Fibroblast of lung (primary cell): ENCODE data around the gene RCN1. TPM values are rescaled to one million over a fixed set of nuclear protein-coding genes. Genes with fewer than 3 reads are reported as not detected.

Source experiments
- DNase-seq, 2 donors: peaks; one replicate each; pipeline versions ENCODE4 v3.0.0 to v3.0.0-alpha.2; 2010; ENCODE audit warnings: low read depth in 2 of 2
- H2AFZ ChIP-seq: 2 replicates; pipeline ENCODE4 v1.5.1; 2012; ENCODE audit warnings: low read length, control low read depth, inconsistent platforms
- H3K27ac ChIP-seq: 2 replicates; pipeline ENCODE4 v1.5.1; 2011; ENCODE audit warnings: low read length, control low read depth; ENCODE audit not compliant: insufficient read depth
- H3K27me3 ChIP-seq: 2 replicates; pipeline ENCODE4 v1.5.1; 2011; ENCODE audit warnings: mild to moderate bottlenecking, low read length; ENCODE audit not compliant: control insufficient read depth, insufficient read depth
- H3K36me3 ChIP-seq: 2 replicates; pipeline ENCODE4 v1.5.1; 2011; ENCODE audit warnings: low read length; ENCODE audit not compliant: control insufficient read depth, insufficient read depth
- H3K4me1 ChIP-seq: 2 replicates; pipeline ENCODE4 v1.5.1; 2011; ENCODE audit warnings: low read length; ENCODE audit not compliant: control insufficient read depth, insufficient read depth; ENCODE audit errors: extremely low read depth
- H3K4me2 ChIP-seq: 2 replicates; pipeline ENCODE4 v1.5.1; 2011; ENCODE audit warnings: low read length, control low read depth; ENCODE audit not compliant: insufficient read depth; ENCODE audit errors: extremely low read depth
- H3K4me3 ChIP-seq, 4 experiments: fragments of 200-600 bp in 1 of 4; sonication (generic) in 1 of 4; replicated peaks in 1 of 4; 2 replicates each; pipeline ENCODE4 v1.5.1; 2011 to 2016; ENCODE audit warnings: low read length in 4 of 4, low read depth in 3 of 4, mild to moderate bottlenecking in 3 of 4, control low read depth in 2 of 4, inconsistent platforms in 1 of 4, mixed read lengths in 1 of 4; ENCODE audit not compliant: insufficient read depth in 1 of 4; ENCODE audit errors: control extremely low read depth in 1 of 4
- H3K79me2 ChIP-seq: 2 replicates; pipeline ENCODE4 v1.5.1; 2012; ENCODE audit warnings: mild to moderate bottlenecking, low read length, inconsistent platforms; ENCODE audit not compliant: control insufficient read depth, insufficient read depth
- H3K9ac ChIP-seq: 2 replicates; pipeline ENCODE4 v1.5.1; 2011; ENCODE audit warnings: mild to moderate bottlenecking, low read length, control low read depth; ENCODE audit not compliant: insufficient read depth
- H3K9me3 ChIP-seq: 2 replicates; pipeline ENCODE4 v1.5.1; 2012; ENCODE audit warnings: low read depth, low read length; ENCODE audit not compliant: control insufficient read depth, insufficient read depth
- H4K20me1 ChIP-seq: 2 replicates; pipeline ENCODE4 v1.5.1; 2011; ENCODE audit warnings: low read length; ENCODE audit not compliant: control insufficient read depth, insufficient read depth; ENCODE audit errors: extremely low read depth
- EZH2 ChIP-seq: IDR thresholded peaks from 2 replicates; pipeline ENCODE4 v1.5.1; 2012; ENCODE audit warnings: low read length, control low read depth, mild to moderate bottlenecking; ENCODE audit errors: missing control alignments
- polyA plus RNA-seq, 2 donors: library from polyadenylated mRNA; depleted of rRNA in 1 of 2; stranded (reverse) in 1 of 2; unstranded in 1 of 2; fragments of >200 nt; gene quantifications; 2 replicates each; pipeline ENCODE4 v1.2.1, GENCODE V29; 2011 to 2012; ENCODE audit warnings: missing spikeins in 1 of 2
- total RNA-seq: library from RNA; depleted of rRNA; stranded (reverse); fragments of >200 nt; gene quantifications from 2 replicates; pipeline ENCODE4 v1.2.1, GENCODE V29; 2014
- TF ChIP-seq, protein P1 (sequence below), 2 donors: IDR thresholded peaks in 1 of 2; conservative IDR thresholded peaks in 1 of 2; 1 replicate in 1 of 2; 2 replicates in 1 of 2; pipeline ENCODE4 v1.5.1; 2011 to 2012; ENCODE audit warnings: low read length in 2 of 2, control low read depth in 1 of 2, inconsistent platforms in 1 of 2, low read depth in 1 of 2, mild to moderate bottlenecking in 1 of 2

The RCN1 gene
- total and polyA plus RNA-seq, 2 donors (not counting 1 experiment from before 2014, with no cell fraction given) = 371 to 436 TPM

DNA sequence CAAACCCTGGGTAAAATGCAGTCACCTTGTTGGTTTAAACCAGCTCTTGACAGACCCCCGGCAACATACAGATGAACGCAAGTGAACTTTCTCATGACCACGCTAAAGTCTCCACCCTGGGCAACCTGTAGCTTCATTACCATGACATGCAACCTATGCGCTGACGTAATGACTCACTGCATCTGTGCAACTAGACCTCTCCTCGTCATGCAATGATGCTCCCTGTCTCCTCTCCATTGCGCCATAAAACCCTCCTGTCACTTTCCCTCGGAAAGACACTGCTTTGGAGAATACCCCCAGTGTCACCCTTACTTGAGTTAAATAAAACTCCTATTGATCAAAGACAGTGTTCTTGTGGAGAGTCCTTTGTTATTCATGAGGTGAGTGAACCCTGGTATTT, 52.5 kb downstream of the RCN1 start:
- DNase-seq = no peak
- Histone ChIP-seq H3K9me3 (no peaks in the 10 kb centered on the region), H3K27me3 (no peaks in the 10 kb centered on the region), H3K9ac (no peak overlapping the region), H4K20me1 (no peaks in the 10 kb centered on the region), H3K4me2 (no peak overlapping the region), H2AFZ (no peak overlapping the region), H3K27ac (no peak overlapping the region), H3K4me1 (no peaks in the 10 kb centered on the region), H3K36me3 (no peaks in the 10 kb centered on the region), H3K4me3 (no peak overlapping the region), H3K79me2 (no peaks in the 10 kb centered on the region)
- no peak for TF ChIP-seq EZH2
- TF ChIP-seq, protein P1, sequence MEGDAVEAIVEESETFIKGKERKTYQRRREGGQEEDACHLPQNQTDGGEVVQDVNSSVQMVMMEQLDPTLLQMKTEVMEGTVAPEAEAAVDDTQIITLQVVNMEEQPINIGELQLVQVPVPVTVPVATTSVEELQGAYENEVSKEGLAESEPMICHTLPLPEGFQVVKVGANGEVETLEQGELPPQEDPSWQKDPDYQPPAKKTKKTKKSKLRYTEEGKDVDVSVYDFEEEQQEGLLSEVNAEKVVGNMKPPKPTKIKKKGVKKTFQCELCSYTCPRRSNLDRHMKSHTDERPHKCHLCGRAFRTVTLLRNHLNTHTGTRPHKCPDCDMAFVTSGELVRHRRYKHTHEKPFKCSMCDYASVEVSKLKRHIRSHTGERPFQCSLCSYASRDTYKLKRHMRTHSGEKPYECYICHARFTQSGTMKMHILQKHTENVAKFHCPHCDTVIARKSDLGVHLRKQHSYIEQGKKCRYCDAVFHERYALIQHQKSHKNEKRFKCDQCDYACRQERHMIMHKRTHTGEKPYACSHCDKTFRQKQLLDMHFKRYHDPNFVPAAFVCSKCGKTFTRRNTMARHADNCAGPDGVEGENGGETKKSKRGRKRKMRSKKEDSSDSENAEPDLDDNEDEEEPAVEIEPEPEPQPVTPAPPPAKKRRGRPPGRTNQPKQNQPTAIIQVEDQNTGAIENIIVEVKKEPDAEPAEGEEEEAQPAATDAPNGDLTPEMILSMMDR (conservative IDR thresholded peaks at IDR 0.05 in 1 of 2, IDR thresholded peaks at IDR 0.05 in 1 of 2; ENCODE audit: low read depth in 1 of 2, low read length in 2 of 2) = no peak

DNA sequence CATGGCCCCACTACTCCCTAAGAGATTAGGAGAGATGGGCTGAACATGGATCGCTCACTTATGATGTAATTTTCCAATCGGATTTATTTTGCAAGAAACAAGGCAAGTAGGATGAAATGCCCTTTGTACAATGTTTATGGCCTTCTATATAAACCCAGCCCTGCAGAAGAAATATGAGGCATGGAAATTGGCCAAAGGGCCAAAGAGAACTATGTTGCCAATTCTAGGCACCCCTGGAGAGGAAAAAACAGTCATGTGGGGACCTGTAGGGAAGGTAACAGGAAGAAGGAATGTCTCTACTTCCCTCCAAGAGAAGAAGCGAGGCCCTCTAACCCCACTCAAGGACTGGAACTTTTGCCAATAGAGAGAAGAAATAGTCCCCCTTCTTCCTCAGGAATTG, 54.4 kb downstream of the RCN1 start:
- Histone ChIP-seq H2AFZ (no peak overlapping the region), H3K9me3 (no peaks in the 10 kb centered on the region), H3K9ac (no peak overlapping the region), H3K4me1 (no peaks in the 10 kb centered on the region), H3K27ac (no peak overlapping the region), H3K4me2 (no peak overlapping the region), H3K79me2 (no peaks in the 10 kb centered on the region), H4K20me1 (no peaks in the 10 kb centered on the region), H3K4me3 (no peak overlapping the region), H3K27me3 (no peaks in the 10 kb centered on the region), H3K36me3 (no peaks in the 10 kb centered on the region)
- TF ChIP-seq, protein P1 (conservative IDR thresholded peaks at IDR 0.05 in 1 of 2, IDR thresholded peaks at IDR 0.05 in 1 of 2; ENCODE audit: low read depth in 1 of 2, low read length in 2 of 2) = no peak
- no peak for TF ChIP-seq EZH2
- DNase-seq = no peak

DNA sequence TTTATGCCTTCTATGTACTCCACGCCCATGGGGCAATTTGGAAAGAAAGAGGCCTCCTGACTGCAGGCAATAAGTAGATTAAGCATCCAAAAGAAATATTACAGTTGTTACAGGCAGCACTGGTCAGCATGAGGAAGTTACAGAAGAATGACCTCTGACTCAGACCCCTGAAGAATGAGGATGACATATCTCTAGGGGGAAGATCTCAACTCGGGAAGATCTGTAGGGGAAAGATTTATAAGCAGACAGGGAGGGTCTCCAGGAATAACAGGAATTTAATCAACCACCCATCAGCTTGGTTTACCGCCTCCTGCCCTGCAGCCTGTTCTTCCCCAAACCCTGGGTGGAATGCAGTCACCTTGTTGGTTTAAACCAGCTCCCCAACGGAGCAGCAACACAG, 58.0 kb downstream of the RCN1 start:
- Histone ChIP-seq H3K27me3 (peaks cover under 1% of the 10 kb centered on the region), H3K27ac (no peak overlapping the region), H3K9ac (no peak overlapping the region), H3K36me3 (no peaks in the 10 kb centered on the region), H3K4me3 (no peak overlapping the region), H3K4me2 (no peak overlapping the region), H3K9me3 (no peaks in the 10 kb centered on the region), H3K4me1 (no peaks in the 10 kb centered on the region), H2AFZ (no peak overlapping the region), H3K79me2 (no peaks in the 10 kb centered on the region), H4K20me1 (no peaks in the 10 kb centered on the region)
- DNase-seq = peak in 1 of 2 donors; percentile 10
- TF ChIP-seq EZH2 = no peak
- TF ChIP-seq, protein P1 (conservative IDR thresholded peaks at IDR 0.05 in 1 of 2, IDR thresholded peaks at IDR 0.05 in 1 of 2; ENCODE audit: low read depth in 1 of 2, low read length in 2 of 2) = no peak
